HEK293 (cell line): ENCODE data around the gene BACH1.

ENCODE experiments used
- GLI4 ChIP-seq: fragments of 450-650 bp; formaldehyde crosslinking; IDR thresholded peaks from 2 replicates; pipeline ENCODE4 v1.5.1; 2016; ENCODE audit warnings: missing biosample characterization, missing genetic modification characterization
- MZF1 ChIP-seq: fragments of 450-650 bp; formaldehyde crosslinking; IDR thresholded peaks from 2 replicates; pipeline ENCODE4 v1.5.1; 2017; ENCODE audit warnings: missing biosample characterization, missing genetic modification characterization, borderline replicate concordance
- PRDM6 ChIP-seq: fragments of 450-650 bp; formaldehyde crosslinking; IDR thresholded peaks from 2 replicates; pipeline ENCODE4 v1.5.1; 2017; ENCODE audit warnings: missing biosample characterization, missing genetic modification characterization
- SALL2 ChIP-seq: fragments of 450-650 bp; formaldehyde crosslinking; IDR thresholded peaks from 2 replicates; pipeline ENCODE4 v1.5.0; 2017; ENCODE audit warnings: missing biosample characterization, mild to moderate bottlenecking, missing genetic modification characterization, borderline replicate concordance
- SP3 ChIP-seq: fragments of 450-650 bp; formaldehyde crosslinking; IDR thresholded peaks from 2 replicates; pipeline ENCODE4 v1.5.1; 2016; ENCODE audit warnings: missing biosample characterization, missing genetic modification characterization
- WT1 ChIP-seq: fragments of 450-650 bp; formaldehyde crosslinking; IDR thresholded peaks from 2 replicates; pipeline ENCODE4 v1.5.1; 2016; ENCODE audit warnings: missing biosample characterization, missing genetic modification characterization
- ZEB2 ChIP-seq: fragments of 450-650 bp; formaldehyde crosslinking; IDR thresholded peaks from 2 replicates; pipeline ENCODE4 v1.5.1; 2016; ENCODE audit warnings: missing biosample characterization, missing genetic modification characterization
- ZIC2 ChIP-seq: fragments of 450-650 bp; formaldehyde crosslinking; IDR thresholded peaks from 2 replicates; pipeline ENCODE4 v1.5.1; 2016; ENCODE audit warnings: missing biosample characterization, missing genetic modification characterization
- ZNF10 ChIP-seq: fragments of 450-650 bp; formaldehyde crosslinking; IDR thresholded peaks from 2 replicates; pipeline ENCODE4 v1.5.1; 2017; ENCODE audit warnings: missing biosample characterization, missing genetic modification characterization
- ZNF223 ChIP-seq: fragments of 450-650 bp; formaldehyde crosslinking; IDR thresholded peaks from 2 replicates; pipeline ENCODE4 v1.5.1; 2016; ENCODE audit warnings: missing biosample characterization, missing genetic modification characterization
- ZNF24 ChIP-seq: fragments of 450-650 bp; formaldehyde crosslinking; IDR thresholded peaks from 2 replicates; pipeline ENCODE4 v1.5.1; 2016; ENCODE audit warnings: missing biosample characterization, missing genetic modification characterization
- ZNF354C ChIP-seq: fragments of 450-650 bp; formaldehyde crosslinking; IDR thresholded peaks from 2 replicates; pipeline ENCODE4 v1.5.1; 2016; ENCODE audit warnings: missing biosample characterization, missing genetic modification characterization, low read depth, borderline replicate concordance
- ZNF366 ChIP-seq: fragments of 450-650 bp; formaldehyde crosslinking; conservative IDR thresholded peaks from 2 replicates; pipeline ENCODE4 v1.5.1; 2016; ENCODE audit warnings: missing biosample characterization, missing genetic modification characterization
- ZNF529 ChIP-seq: fragments of 450-650 bp; formaldehyde crosslinking; IDR thresholded peaks from 2 replicates; pipeline ENCODE4 v1.5.1; 2017; ENCODE audit warnings: missing genetic modification characterization, missing biosample characterization; ENCODE audit not compliant: insufficient replicate concordance
- ZNF571 ChIP-seq: fragments of 450-650 bp; formaldehyde crosslinking; IDR thresholded peaks from 2 replicates; pipeline ENCODE4 v1.5.0; 2017; ENCODE audit warnings: missing biosample characterization, missing genetic modification characterization
- ZNF600 ChIP-seq: fragments of 450-650 bp; formaldehyde crosslinking; IDR thresholded peaks from 2 replicates; pipeline ENCODE4 v1.5.1; 2016; ENCODE audit warnings: missing biosample characterization, missing genetic modification characterization
- ZNF623 ChIP-seq: fragments of 450-650 bp; formaldehyde crosslinking; IDR thresholded peaks from 2 replicates; pipeline ENCODE4 v1.5.1; 2016; ENCODE audit warnings: missing biosample characterization, missing genetic modification characterization
- ZNF654 ChIP-seq: fragments of 450-650 bp; formaldehyde crosslinking; IDR thresholded peaks from 2 replicates; pipeline ENCODE4 v1.5.1; 2016; ENCODE audit warnings: low read depth, missing biosample characterization, missing genetic modification characterization
- ZNF776 ChIP-seq: fragments of 450-650 bp; formaldehyde crosslinking; IDR thresholded peaks from 2 replicates; pipeline ENCODE4 v1.5.0; 2017; ENCODE audit warnings: missing biosample characterization, missing genetic modification characterization, borderline replicate concordance
- ZNF792 ChIP-seq: fragments of 450-650 bp; formaldehyde crosslinking; IDR thresholded peaks from 2 replicates; pipeline ENCODE4 v1.5.1; 2016; ENCODE audit warnings: missing biosample characterization, missing genetic modification characterization
- ZSCAN18 ChIP-seq: fragments of 450-650 bp; formaldehyde crosslinking; IDR thresholded peaks from 2 replicates; pipeline ENCODE4 v1.5.1; 2016; ENCODE audit warnings: missing biosample characterization, missing genetic modification characterization
- TF ChIP-seq, protein P1 (sequence below): fragments of 450-650 bp; formaldehyde crosslinking; IDR thresholded peaks from 2 replicates; pipeline ENCODE4 v1.5.1; 2016; ENCODE audit warnings: missing biosample characterization, missing genetic modification characterization
- TF ChIP-seq, protein P2 (sequence below): fragments of 450-650 bp; formaldehyde crosslinking; IDR thresholded peaks from 2 replicates; pipeline ENCODE4 v1.5.1; 2016; ENCODE audit warnings: missing biosample characterization, missing genetic modification characterization

BACH1 gene

DNA sequence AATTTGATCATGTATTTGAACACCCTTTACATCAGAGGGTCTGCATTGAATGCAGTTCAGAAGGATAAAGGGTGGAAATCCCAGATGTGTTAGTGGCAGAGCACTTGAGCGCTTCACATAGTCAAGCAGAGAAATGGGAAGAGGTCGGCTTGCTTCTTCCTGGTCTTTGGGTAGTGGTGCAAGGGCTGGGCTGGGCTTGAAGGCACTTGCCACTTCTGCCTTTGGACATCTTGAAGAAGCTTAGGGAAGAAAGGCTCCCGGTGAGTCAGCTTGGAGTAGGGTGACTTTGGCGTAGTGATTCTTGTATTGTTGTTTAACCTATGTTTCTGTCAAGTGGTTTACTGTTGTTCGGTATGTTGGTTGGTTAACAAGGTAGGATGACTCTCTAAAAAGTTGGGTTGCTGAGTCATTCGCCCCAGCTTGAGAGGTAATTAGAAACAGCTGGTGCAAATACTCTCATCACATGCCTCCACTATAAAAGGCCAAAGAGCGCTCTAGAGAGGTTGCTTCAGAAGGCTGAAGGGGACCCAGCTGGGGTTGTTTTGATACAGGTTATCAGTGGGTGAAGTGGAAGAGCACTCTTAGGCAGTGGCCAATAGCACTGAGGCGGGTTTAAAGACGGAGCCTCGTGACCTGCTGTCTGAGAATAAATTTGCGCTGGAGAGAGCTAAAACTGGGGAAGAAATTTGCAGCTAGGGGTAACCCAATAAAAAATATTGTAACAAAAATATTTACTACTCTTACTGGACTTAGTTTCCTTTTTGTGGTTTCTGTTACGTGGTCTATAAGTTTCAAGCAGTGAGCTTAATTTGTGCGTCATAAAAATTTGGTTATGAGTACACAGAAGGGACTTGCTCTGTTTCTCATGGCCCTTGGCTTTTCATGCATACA, 1.4 kb downstream of the BACH1 start (continued):
- TF ChIP-seq ZEB2 (tag by site-specific recombination), result peak; percentile 97
- no peak for TF ChIP-seq ZNF792 (tag by site-specific recombination)
- no peak; the same call in 1 of the 2 replicates for TF ChIP-seq ZNF654
- peak; percentile 94 for TF ChIP-seq ZNF24 (tag by site-specific recombination)
- TF ChIP-seq ZNF571 (tag by site-specific recombination), result no peak
- TF ChIP-seq ZNF776 (tag by site-specific recombination), result no peak
- TF ChIP-seq ZNF600, result peak; percentile 86
- TF ChIP-seq, protein P1, sequence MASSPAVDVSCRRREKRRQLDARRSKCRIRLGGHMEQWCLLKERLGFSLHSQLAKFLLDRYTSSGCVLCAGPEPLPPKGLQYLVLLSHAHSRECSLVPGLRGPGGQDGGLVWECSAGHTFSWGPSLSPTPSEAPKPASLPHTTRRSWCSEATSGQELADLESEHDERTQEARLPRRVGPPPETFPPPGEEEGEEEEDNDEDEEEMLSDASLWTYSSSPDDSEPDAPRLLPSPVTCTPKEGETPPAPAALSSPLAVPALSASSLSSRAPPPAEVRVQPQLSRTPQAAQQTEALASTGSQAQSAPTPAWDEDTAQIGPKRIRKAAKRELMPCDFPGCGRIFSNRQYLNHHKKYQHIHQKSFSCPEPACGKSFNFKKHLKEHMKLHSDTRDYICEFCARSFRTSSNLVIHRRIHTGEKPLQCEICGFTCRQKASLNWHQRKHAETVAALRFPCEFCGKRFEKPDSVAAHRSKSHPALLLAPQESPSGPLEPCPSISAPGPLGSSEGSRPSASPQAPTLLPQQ (tag by site-specific recombination), result peak; percentile 88
- no peak for TF ChIP-seq ZNF354C (tag by site-specific recombination)
- TF ChIP-seq SP3 (tag by site-specific recombination), result peak; percentile 69
- TF ChIP-seq PRDM6 (tag by site-specific recombination), result peak; percentile 79
- TF ChIP-seq WT1 (tag by site-specific recombination), result peak; percentile 46; the same call in 1 of the 2 replicates
- TF ChIP-seq SALL2 (tag by site-specific recombination), result no peak
- no peak for TF ChIP-seq ZNF529 (tag by site-specific recombination)
- peak; percentile 97 for TF ChIP-seq ZIC2 (tag by site-specific recombination)
- TF ChIP-seq MZF1 (tag by site-specific recombination), result no peak
- TF ChIP-seq ZNF223 (tag by site-specific recombination), result no peak
- peak; percentile 78 for TF ChIP-seq ZNF10
- no peak for TF ChIP-seq ZSCAN18 (tag by site-specific recombination)
- TF ChIP-seq ZNF366 (tag by site-specific recombination), result peak; percentile 94
- TF ChIP-seq, protein P2, sequence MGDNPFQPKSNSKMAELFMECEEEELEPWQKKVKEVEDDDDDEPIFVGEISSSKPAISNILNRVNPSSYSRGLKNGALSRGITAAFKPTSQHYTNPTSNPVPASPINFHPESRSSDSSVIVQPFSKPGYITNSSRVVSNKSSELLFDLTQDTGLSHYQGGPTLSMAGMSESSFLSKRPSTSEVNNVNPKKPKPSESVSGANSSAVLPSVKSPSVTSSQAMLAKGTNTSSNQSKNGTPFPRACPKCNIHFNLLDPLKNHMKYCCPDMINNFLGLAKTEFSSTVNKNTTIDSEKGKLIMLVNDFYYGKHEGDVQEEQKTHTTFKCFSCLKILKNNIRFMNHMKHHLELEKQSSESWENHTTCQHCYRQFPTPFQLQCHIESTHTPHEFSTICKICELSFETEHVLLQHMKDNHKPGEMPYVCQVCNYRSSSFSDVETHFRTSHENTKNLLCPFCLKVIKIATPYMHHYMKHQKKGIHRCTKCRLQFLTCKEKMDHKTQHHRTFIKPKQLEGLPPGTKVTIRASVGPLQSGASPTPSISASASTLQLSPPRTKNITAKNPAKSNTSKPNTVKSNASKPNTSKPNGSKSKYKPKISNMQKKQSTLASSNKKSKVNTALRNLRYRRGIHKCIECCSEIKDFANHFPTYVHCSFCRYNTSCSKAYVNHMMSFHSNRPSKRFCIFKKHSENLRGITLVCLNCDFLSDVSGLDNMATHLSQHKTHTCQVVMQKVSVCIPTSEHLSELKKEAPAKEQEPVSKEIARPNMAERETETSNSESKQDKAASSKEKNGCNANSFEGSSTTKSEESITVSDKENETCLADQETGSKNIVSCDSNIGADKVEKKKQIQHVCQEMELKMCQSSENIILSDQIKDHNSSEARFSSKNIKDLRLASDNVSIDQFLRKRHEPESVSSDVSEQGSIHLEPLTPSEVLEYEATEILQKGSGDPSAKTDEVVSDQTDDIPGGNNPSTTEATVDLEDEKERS (tag by site-specific recombination), result no peak
- peak; percentile 50 for TF ChIP-seq ZNF623
- no peak; the same call in 1 of the 2 replicates for TF ChIP-seq GLI4 (tag by site-specific recombination)
